ENCODE data around the gene PCNX3. TPM values are rescaled to one million over a fixed set of nuclear protein-coding genes. Genes with fewer than 3 reads are reported as not detected.
"Not testable (repeated sequence)": the region's sequence is repeated elsewhere in the genome, so short reads cannot be mapped to it uniquely, and the experiment has no call there.

PCNX3 gene
- polyA plus RNA-seq, 2 donors = 15.0 to 16.1 TPM

- not testable (repeated sequence) for H3K36me3 ChIP-seq (ENCODE audit: control insufficient read depth in 2 of 2, insufficient read depth in 2 of 2, low read length in 1 of 2); H3K4me3 ChIP-seq (ENCODE audit: low read depth in 1 of 2, low read length in 2 of 2); H3K27ac ChIP-seq (ENCODE audit: low read depth in 2 of 2, low read length in 1 of 2); H3K9me3 ChIP-seq (ENCODE audit: control insufficient read depth in 2 of 2, insufficient read depth in 1 of 2, low read depth in 1 of 2, low read length in 1 of 2); H3K27me3 ChIP-seq (ENCODE audit: control insufficient read depth in 1 of 2, insufficient read depth in 2 of 2, low read length in 2 of 2); H3K4me1 ChIP-seq (ENCODE audit: control insufficient read depth in 2 of 2, insufficient read depth in 2 of 2, low read length in 1 of 2)
- 81 to 82% methylated on average over 6 of the region's 6 CpGs for WGBS, 2 donors
These were observed 67.9 kb downstream of the PCNX3 start for GRCh38 chr11:65683480-65683879.

- H3K4me1 ChIP-seq (ENCODE audit: control insufficient read depth in 2 of 2, insufficient read depth in 2 of 2, low read length in 1 of 2) = no peaks in the 10 kb centered on the region
- H3K36me3 ChIP-seq (ENCODE audit: control insufficient read depth in 2 of 2, insufficient read depth in 2 of 2, low read length in 1 of 2) = no peaks in the 10 kb centered on the region
- peak overlapping the region in 1 of 2 donors; percentile 55 for H3K27ac ChIP-seq (ENCODE audit: low read depth in 2 of 2, low read length in 1 of 2)
- no peaks in the 10 kb centered on the region for H3K9me3 ChIP-seq (ENCODE audit: control insufficient read depth in 2 of 2, insufficient read depth in 1 of 2, low read depth in 1 of 2, low read length in 1 of 2)
- 77% methylated on average over 8 of the region's 8 CpGs for WGBS, 2 donors
- no peak overlapping the region for H3K4me3 ChIP-seq (ENCODE audit: low read depth in 1 of 2, low read length in 2 of 2)
- no peaks in the 10 kb centered on the region for H3K27me3 ChIP-seq (ENCODE audit: control insufficient read depth in 1 of 2, insufficient read depth in 2 of 2, low read length in 2 of 2)
These were observed 70.4 kb downstream of the PCNX3 start for GRCh38 chr11:65685981-65686380.

Other genes with a start within 250 kb of the PCNX3 start
- 1 to 10 TPM; 2.4 to 6.0 TPM for gene SLC25A45, start 233.1 kb upstream of the PCNX3 start, polyA plus RNA-seq
- gene FRMD8, start 229.1 kb upstream of the PCNX3 start, polyA plus RNA-seq = 10 to 100 TPM; 25.2 to 27.8 TPM
- gene NEAT1, start 193.0 kb upstream of the PCNX3 start, polyA plus RNA-seq = 1,000 to 10,000 TPM in 1 of 2 donors, 100 to 1,000 TPM in 1; 536 to 1,203 TPM
- gene MALAT1, start 116.7 kb upstream of the PCNX3 start, polyA plus RNA-seq = 1,000 to 10,000 TPM in 1 of 2 donors, 10 to 100 TPM in 1; 94.9 to 1,950 TPM
- gene SCYL1, start 90.7 kb upstream of the PCNX3 start, polyA plus RNA-seq = 10 to 100 TPM; 41.8 to 52.4 TPM
- gene LTBP3, start 57.4 kb upstream of the PCNX3 start, polyA plus RNA-seq = 10 to 100 TPM; 32.8 to 36.4 TPM
- 10 to 100 TPM; 38.9 to 52.1 TPM for gene ZNRD2, start 45.3 kb upstream of the PCNX3 start, polyA plus RNA-seq
- gene FAM89B, start 43.2 kb upstream of the PCNX3 start, polyA plus RNA-seq = 10 to 100 TPM; 27.9 to 36.5 TPM
- gene EHBP1L1, start 39.7 kb upstream of the PCNX3 start, polyA plus RNA-seq = 10 to 100 TPM; 54.4 to 61.6 TPM
- gene KCNK7, start 20.0 kb upstream of the PCNX3 start, polyA plus RNA-seq = 10 to 100 TPM; 18.4 to 19.8 TPM
- gene MAP3K11, start 1.6 kb upstream of the PCNX3 start, polyA plus RNA-seq = 10 to 100 TPM; 25.7 to 35.2 TPM
- 10 to 100 TPM; 22.8 to 32.5 TPM for gene SIPA1, start 22.3 kb downstream of the PCNX3 start, polyA plus RNA-seq
- 10 to 100 TPM; 39.6 to 40.0 TPM for gene RELA, start 47.1 kb downstream of the PCNX3 start, polyA plus RNA-seq
- gene KAT5, start 96.5 kb downstream of the PCNX3 start, polyA plus RNA-seq = 10 to 100 TPM; 55.6 to 60.3 TPM
- 10 to 100 TPM; 26.3 to 41.8 TPM for gene RNASEH2C, start 105.0 kb downstream of the PCNX3 start, polyA plus RNA-seq
- gene AP5B1, start 165.2 kb downstream of the PCNX3 start, polyA plus RNA-seq = 10 to 100 TPM; 10.1 to 10.9 TPM
- gene OVOL1, start 171.3 kb downstream of the PCNX3 start, polyA plus RNA-seq = 10 to 100 TPM; 38.2 to 49.9 TPM
- gene SNX32, start 218.2 kb downstream of the PCNX3 start, polyA plus RNA-seq = under 1 TPM; 0.15 to 0.47 TPM
- 100 to 1,000 TPM; 361 to 694 TPM for gene CFL1, start 242.4 kb downstream of the PCNX3 start, polyA plus RNA-seq
- gene MUS81, start 244.7 kb downstream of the PCNX3 start, polyA plus RNA-seq = 10 to 100 TPM; 32.1 to 48.0 TPM